SK-N-SH (cell line): ENCODE results near the gene CREB3. TPM values are rescaled to one million over a fixed set of nuclear protein-coding genes. Genes with fewer than 3 reads are reported as not detected.

Experiments
- CTCF ChIA-PET: fragments of 300-600, 350-600 bp; formaldehyde crosslinking; extraction: SDS; loops from one replicate; lab custom pipeline; 2021; lab: Yijun Ruan, JAX
- POLR2A ChIA-PET: fragments of 350-600 bp; sonication (Branson Sonifier 250); formaldehyde crosslinking; extraction: SDS; loops from one replicate; lab custom pipeline; 2020; ENCODE audit warnings: antibody characterized with exemption, inconsistent platforms; lab: Yijun Ruan, JAX
- DNase-seq: peaks from one replicate; pipeline ENCODE4 v3.0.0; 2012
- H2AFZ ChIP-seq: fragments of 200-600 bp; sonication (generic); 2 replicates; pipeline ENCODE4 v1.8.1; 2016; ENCODE audit warnings: antibody characterized with exemption, mild to moderate bottlenecking, low read depth
- H3F3A ChIP-seq: fragments of 200-600 bp; sonication (generic); replicated peaks from 2 replicates; pipeline ENCODE3; 2016; ENCODE audit warnings: antibody characterized with exemption, mild to moderate bottlenecking; ENCODE audit not compliant: insufficient read depth
- H3K27ac ChIP-seq, 2 experiments: fragments of 200-500 bp in 1 of 2; fragments of 200-600 bp in 1 of 2; sonication (Bioruptor generic) in 1 of 2; sonication (generic), shearing (Covaris generic) in 1 of 2; 2 replicates each; pipeline versions ENCODE4 v1.5.1 to v1.6.1; 2014 to 2016; ENCODE audit warnings: low read depth in 2 of 2, inconsistent platforms in 1 of 2, low read length in 1 of 2, mild to moderate bottlenecking in 1 of 2, mixed read lengths in 1 of 2
- H3K27me3 ChIP-seq: fragments of 200-600 bp; sonication (generic), shearing (Covaris generic); 2 replicates; pipeline ENCODE4 v1.6.1; 2016; ENCODE audit warnings: mixed run types; ENCODE audit not compliant: insufficient read depth
- H3K36me3 ChIP-seq, 2 experiments: fragments of 200-500 bp in 1 of 2; fragments of 200-600 bp in 1 of 2; sonication (Bioruptor generic) in 1 of 2; sonication (generic) in 1 of 2; replicated peaks in 1 of 2; 2 replicates each; pipeline versions ENCODE3 to v1.5.1; 2014 to 2016; ENCODE audit warnings: low read length in 1 of 2, mild to moderate bottlenecking in 1 of 2; ENCODE audit not compliant: insufficient read depth in 2 of 2, control insufficient read depth in 1 of 2
- H3K4me1 ChIP-seq, 2 experiments: fragments of 200-500 bp in 1 of 2; fragments of 200-600 bp in 1 of 2; sonication (Bioruptor generic) in 1 of 2; sonication (generic), shearing (Covaris generic) in 1 of 2; 2 replicates each; pipeline versions ENCODE4 v1.5.1 to v1.6.1; 2014 to 2016; ENCODE audit warnings: low read depth in 1 of 2, low read length in 1 of 2, mixed run types in 1 of 2; ENCODE audit not compliant: insufficient read depth in 2 of 2, control insufficient read depth in 1 of 2
- H3K4me2 ChIP-seq: fragments of 200-600 bp; sonication (generic), shearing (Covaris generic); 2 replicates; pipeline ENCODE4 v1.6.1; 2017; ENCODE audit warnings: mixed run types
- H3K4me3 ChIP-seq, 2 experiments: fragments of 200-500 bp in 1 of 2; fragments of 200-600 bp in 1 of 2; sonication (Bioruptor generic) in 1 of 2; sonication (generic), shearing (Covaris generic) in 1 of 2; 2 replicates each; pipeline versions ENCODE4 v1.5.1 to v1.8.1; 2014 to 2016; ENCODE audit warnings: low read depth in 2 of 2, inconsistent platforms in 1 of 2, low read length in 1 of 2, mild to moderate bottlenecking in 1 of 2, mixed read lengths in 1 of 2, moderate library complexity in 1 of 2
- H3K79me2 ChIP-seq: fragments of 200-600 bp; sonication (generic); 2 replicates; pipeline ENCODE4 v1.8.1; 2017; ENCODE audit warnings: mild to moderate bottlenecking; ENCODE audit not compliant: insufficient read depth
- H3K9ac ChIP-seq: fragments of 200-600 bp; sonication (generic); 2 replicates; pipeline ENCODE4 v1.6.1; 2017; ENCODE audit warnings: mixed run types
- H3K9me2 ChIP-seq: fragments of 200-600 bp; sonication (generic); 2 replicates; pipeline ENCODE4 v1.6.1; 2017; ENCODE audit warnings: mixed run types
- H3K9me3 ChIP-seq: fragments of 200-600 bp; sonication (generic); 2 replicates; pipeline ENCODE4 v1.6.1; 2017; ENCODE audit warnings: mixed run types, mild to moderate bottlenecking, moderate library complexity
- H4K20me1 ChIP-seq: fragments of 200-600 bp; sonication (generic); 2 replicates; pipeline ENCODE4 v1.6.1; 2017; ENCODE audit warnings: mild to moderate bottlenecking, mixed run types; ENCODE audit not compliant: insufficient read depth
- CTCF ChIP-seq: fragments of 200-600 bp; sonication (generic); IDR thresholded peaks from 2 replicates; pipeline ENCODE4 v1.6.1; 2017; ENCODE audit warnings: antibody characterized with exemption, mild to moderate bottlenecking, moderate library complexity
- EZH2phosphoT487 ChIP-seq: fragments of 200-600 bp; sonication (generic); IDR thresholded peaks from 2 replicates; pipeline ENCODE4 v1.6.1; 2017; ENCODE audit warnings: low read depth, mixed run types, mild to moderate bottlenecking, antibody characterized with exemption, moderate library complexity, borderline replicate concordance
- GABPA ChIP-seq: IDR thresholded peaks from 2 replicates; pipeline ENCODE4 v1.4.0; 2012; ENCODE audit warnings: low read depth, mild to moderate bottlenecking
- JUND ChIP-seq: IDR thresholded peaks from 2 replicates; pipeline ENCODE4 v1.4.0; 2012
- MEF2A ChIP-seq: IDR thresholded peaks from 2 replicates; pipeline ENCODE4 v1.4.0; 2012; ENCODE audit warnings: low read depth, borderline replicate concordance
- MXI1 ChIP-seq: IDR thresholded peaks from 2 replicates; pipeline ENCODE4 v1.6.1; 2012; ENCODE audit warnings: mild to moderate bottlenecking, low read depth, low read length, improper control_type of control experiment
- POLR2AphosphoS5 ChIP-seq: IDR thresholded peaks from 2 replicates; pipeline ENCODE4 v1.6.1; 2012; ENCODE audit warnings: low read depth, low read length
- RAD21 ChIP-seq: IDR thresholded peaks from 2 replicates; pipeline ENCODE4 v1.6.1; 2012; ENCODE audit warnings: mild to moderate bottlenecking, low read length
- RFX5 ChIP-seq: IDR thresholded peaks from 2 replicates; pipeline ENCODE4 v1.6.1; 2012; ENCODE audit warnings: mild to moderate bottlenecking, improper control_type of control experiment, low read length
- RXRA ChIP-seq: IDR thresholded peaks from 2 replicates; pipeline ENCODE4 v1.4.0; 2012; ENCODE audit warnings: low read depth, mild to moderate bottlenecking, borderline replicate concordance
- SIN3A ChIP-seq: IDR thresholded peaks from 2 replicates; pipeline ENCODE4 v1.6.1; 2012; ENCODE audit warnings: low read depth, mild to moderate bottlenecking, low read length, moderate library complexity, borderline replicate concordance
- SMC3 ChIP-seq: IDR thresholded peaks from 2 replicates; pipeline ENCODE4 v1.6.1; 2012; ENCODE audit warnings: low read depth, low read length, improper control_type of control experiment
- TAF1 ChIP-seq: IDR thresholded peaks from 2 replicates; pipeline ENCODE4 v1.6.1; 2012; ENCODE audit warnings: low read depth, mild to moderate bottlenecking, low read length, moderate library complexity, borderline replicate concordance
- TEAD4 ChIP-seq: IDR thresholded peaks from 2 replicates; pipeline ENCODE4 v1.4.0; 2012; ENCODE audit warnings: mild to moderate bottlenecking, borderline replicate concordance; ENCODE audit not compliant: insufficient read depth
- WGBS: methylation state at CpG from one replicate; pipeline ENCODE4 v1.1.6; 2017; ENCODE audit warnings: low lambda C conversion rate; 5-methylcytosine and 5-hydroxymethylcytosine counted together
- polyA plus RNA-seq, 3 experiments: library from polyadenylated mRNA; depleted of rRNA; stranded (reverse); fragments of >200 nt; gene quantifications; 2 replicates each; pipeline ENCODE4 v1.2.3, GENCODE V29; 2012
- TF ChIP-seq, protein P1 (sequence below): IDR thresholded peaks from 2 replicates; pipeline ENCODE4 v1.4.0; 2012; ENCODE audit warnings: low read depth

CREB3 gene
- polyA plus RNA-seq, 1 of the 3 experiments (the other 2 are of a cell fraction), result 38.6 TPM

DNA sequence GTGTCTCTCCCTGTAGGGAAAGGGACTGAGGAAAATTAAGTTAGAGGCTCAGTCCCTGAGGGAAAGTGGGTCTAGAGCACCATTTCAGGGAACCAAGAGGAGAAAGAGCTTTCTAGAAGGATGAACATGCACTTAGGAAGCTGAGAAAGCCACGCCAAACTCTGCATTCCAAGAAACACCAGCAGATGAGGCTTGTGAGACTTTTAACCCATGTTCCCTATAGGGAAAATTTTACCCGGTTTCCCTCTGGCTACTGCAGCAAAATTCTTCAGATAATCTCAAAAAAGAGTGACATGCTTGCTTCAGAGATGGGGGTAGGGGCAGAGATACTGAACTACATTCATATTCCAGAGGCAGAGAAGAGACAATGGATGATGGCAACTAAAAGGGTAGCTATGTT, 9.0 kb upstream of the CREB3 start:
- DNase-seq, result no peak
- H3K36me3 ChIP-seq, result peaks cover 54 to 75% of the 10 kb centered on the region in 2 experiments
- H3K4me1 ChIP-seq, result peaks cover 11 to 15% of the 10 kb centered on the region in 2 experiments; a peak in 3 of 4 replicates
- ChIA-PET CTCF (interaction anchor here (1.6 to 19.9 kb wide), 2 partner anchors 9 to 28 kb away, joined by 3 to 183 read pairs; no protein-coding TSS in a partner anchor), POLR2A (no interaction called here)
- H3K4me3 ChIP-seq, result no peak overlapping the region
- WGBS, result 89% methylated on average over 2 of the region's 2 CpGs
- H2AFZ ChIP-seq, result no peak overlapping the region
- H3K79me2 ChIP-seq, result peaks cover 58% of the 10 kb centered on the region
- H3K4me2 ChIP-seq, result no peak overlapping the region
- no peaks in the 10 kb centered on the region for H3K27me3 ChIP-seq
- peaks cover 7% of the 10 kb centered on the region; the same call in 1 of the 2 replicates for H4K20me1 ChIP-seq
- H3K9me3 ChIP-seq, result no peaks in the 10 kb centered on the region
- peaks cover 12% of the 10 kb centered on the region for H3F3A ChIP-seq
- H3K27ac ChIP-seq, result no peak overlapping the region
- H3K9ac ChIP-seq, result no peak overlapping the region
- no peaks in the 10 kb centered on the region for H3K9me2 ChIP-seq
- TF ChIP-seq RAD21 (no peak), POLR2AphosphoS5 (no peak), SIN3A (no peak), EZH2phosphoT487 (no peak), RFX5 (no peak), MEF2A (no peak), CTCF (no peak)
- TF ChIP-seq, protein P1, sequence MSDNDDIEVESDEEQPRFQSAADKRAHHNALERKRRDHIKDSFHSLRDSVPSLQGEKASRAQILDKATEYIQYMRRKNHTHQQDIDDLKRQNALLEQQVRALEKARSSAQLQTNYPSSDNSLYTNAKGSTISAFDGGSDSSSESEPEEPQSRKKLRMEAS, result no peak
- TF ChIP-seq, all 33 proteins: peak for 0

GRCh38 chr9:35723908-35724307, 8.6 kb upstream of the CREB3 start:
- H4K20me1 ChIP-seq, result peaks cover 7% of the 10 kb centered on the region; the same call in 1 of the 2 replicates
- H3K9me3 ChIP-seq, result no peaks in the 10 kb centered on the region
- DNase-seq, result no peak
- no peak overlapping the region for H2AFZ ChIP-seq
- H3K9ac ChIP-seq, result no peak overlapping the region
- H3K9me2 ChIP-seq, result no peaks in the 10 kb centered on the region
- H3K4me2 ChIP-seq, result no peak overlapping the region
- peaks cover 54 to 70% of the 10 kb centered on the region in 2 experiments for H3K36me3 ChIP-seq
- H3K27ac ChIP-seq, result no peak overlapping the region
- peaks cover 14 to 20% of the 10 kb centered on the region in 2 experiments for H3K4me1 ChIP-seq
- POLR2A ChIA-PET, result no interaction called here
- CTCF ChIA-PET, result interaction anchor here (1.6 to 19.9 kb wide), 3 partner anchors 9 to 28 kb away, joined by 3 to 183 read pairs (median 103); no protein-coding TSS in a partner anchor
- no peaks in the 10 kb centered on the region for H3K27me3 ChIP-seq
- TF ChIP-seq POLR2AphosphoS5, result no peak
- no peak for TF ChIP-seq RXRA
- TF ChIP-seq, protein P1, result no peak
- no peak for TF ChIP-seq MXI1
- no peak for TF ChIP-seq TEAD4
- no peak for TF ChIP-seq JUND
- no peak for TF ChIP-seq SIN3A
- TF ChIP-seq GABPA, result no peak
- TF ChIP-seq SMC3, result no peak
- no peak for TF ChIP-seq EZH2phosphoT487
- no peak for TF ChIP-seq TAF1
- no peak overlapping the region for H3K4me3 ChIP-seq
- peaks cover 63% of the 10 kb centered on the region for H3K79me2 ChIP-seq
- peaks cover 16% of the 10 kb centered on the region for H3F3A ChIP-seq
- 92% methylated on average over 5 of the region's 8 CpGs for WGBS
